ENCODE measurements around the gene NKX1-1. TPM values are rescaled to one million over a fixed set of nuclear protein-coding genes. Genes with fewer than 3 reads are reported as not detected.
"Not testable (repeated sequence)": the region's sequence is repeated elsewhere in the genome, so short reads cannot be mapped to it uniquely, and the experiment has no call there.

The NKX1-1 gene
- total RNA-seq, 2 experiments from 2014 or later = not detected

- Mint-ChIP-seq H3K36me3 (ENCODE audit: low read depth) (no peaks in the 10 kb centered on the region), H3K27ac (no peak overlapping the region), H3K4me1 (no peaks in the 10 kb centered on the region), H3K9me3 (no peaks in the 10 kb centered on the region), H3K27me3 (no peaks in the 10 kb centered on the region), H3K4me3 (no peak overlapping the region)
- no peak for DNase-seq
- CTCF ChIA-PET = no interaction called here
- POLR2A ChIA-PET = no interaction called here
These were observed 26.4 kb downstream of the NKX1-1 start for GRCh38 chr4:1379801-1380331.

- CTCF ChIA-PET = no interaction called here
- no peak for DNase-seq
- Mint-ChIP-seq H3K4me1 (no peaks in the 10 kb centered on the region), H3K27me3 (no peaks in the 10 kb centered on the region), H3K27ac (no peak overlapping the region), H3K4me3 (no peak overlapping the region), H3K36me3 (ENCODE audit: low read depth) (no peaks in the 10 kb centered on the region), H3K9me3 (no peaks in the 10 kb centered on the region)
- POLR2A ChIA-PET = no interaction called here
These were observed 26.9 kb downstream of the NKX1-1 start for GRCh38 chr4:1379351-1379781.

GRCh38 chr4:1378559-1379231 lies 27.5 kb downstream of the NKX1-1 start:
- no peaks in the 10 kb centered on the region for H3K4me1 Mint-ChIP-seq
- no peak for DNase-seq

GRCh38 chr4:1377606-1378261 lies 28.5 kb downstream of the NKX1-1 start:
- DNase-seq = no peak
- CTCF ChIA-PET = interaction anchor here (0.6 kb wide), 1 partner anchor 85 kb away, joined by 3 read pairs; no protein-coding TSS in a partner anchor
- H3K4me1 Mint-ChIP-seq = no peaks in the 10 kb centered on the region
- POLR2A ChIA-PET = no interaction called here
- H3K4me3 Mint-ChIP-seq = no peak overlapping the region
- no peaks in the 10 kb centered on the region for H3K36me3 Mint-ChIP-seq (ENCODE audit: low read depth)
- no peak overlapping the region for H3K27ac Mint-ChIP-seq
- H3K9me3 Mint-ChIP-seq = no peaks in the 10 kb centered on the region
- no peaks in the 10 kb centered on the region for H3K27me3 Mint-ChIP-seq

More at GRCh38 chr4:1378559-1379231, 27.5 kb downstream of the NKX1-1 start:
- no peaks in the 10 kb centered on the region for H3K27me3 Mint-ChIP-seq
- ChIA-PET CTCF (no interaction called here), POLR2A (no interaction called here)
- no peak overlapping the region for H3K27ac Mint-ChIP-seq
- H3K4me3 Mint-ChIP-seq = no peak overlapping the region
- H3K9me3 Mint-ChIP-seq = no peaks in the 10 kb centered on the region
- H3K36me3 Mint-ChIP-seq (ENCODE audit: low read depth) = no peaks in the 10 kb centered on the region

DNA sequence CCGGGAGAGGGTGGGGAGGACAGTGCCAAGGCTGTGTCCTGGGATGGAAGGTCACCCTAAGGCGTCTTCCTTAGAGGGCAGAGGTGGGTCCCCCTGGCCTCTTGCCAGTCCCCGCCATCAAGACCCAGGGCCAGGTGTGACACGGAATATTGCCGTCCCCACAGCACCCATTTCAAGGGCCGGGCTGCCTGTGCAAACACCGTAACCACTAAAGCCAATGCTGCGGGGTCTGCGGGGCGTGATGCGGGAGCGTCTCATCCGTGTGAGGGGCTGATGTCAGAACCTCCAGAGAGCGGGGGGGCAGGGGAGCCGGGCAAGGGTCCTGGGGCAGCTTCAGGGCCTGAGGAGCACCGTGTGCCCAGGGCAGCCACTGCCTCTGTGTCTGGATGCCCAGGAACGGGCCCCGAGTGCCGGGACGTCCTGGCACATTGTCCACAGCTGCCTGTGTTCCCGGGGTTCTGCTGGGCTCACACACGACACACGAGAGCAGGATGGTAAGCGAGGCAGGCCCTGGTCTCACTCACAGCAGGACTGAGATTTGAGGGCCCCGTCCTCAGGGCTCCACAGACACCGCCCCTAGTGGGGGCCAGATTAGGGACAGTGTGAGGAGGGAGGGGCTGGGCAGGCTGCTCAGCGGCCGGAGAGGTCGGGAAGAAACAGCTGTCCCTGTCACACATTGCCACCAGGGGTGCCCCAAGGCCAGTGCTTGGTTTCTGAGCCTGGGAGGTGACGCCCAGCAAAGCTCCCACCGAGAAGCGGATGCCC lies 29.2 kb downstream of the NKX1-1 start:
- POLR2A ChIA-PET = no interaction called here
- H3K27me3 Mint-ChIP-seq = no peaks in the 10 kb centered on the region
- no peaks in the 10 kb centered on the region for H3K4me1 Mint-ChIP-seq
- DNase-seq = no peak
- H3K27ac Mint-ChIP-seq = no peak overlapping the region
- H3K4me3 Mint-ChIP-seq = no peak overlapping the region
- no peaks in the 10 kb centered on the region for H3K36me3 Mint-ChIP-seq (ENCODE audit: low read depth)
- no peaks in the 10 kb centered on the region for H3K9me3 Mint-ChIP-seq
- CTCF ChIA-PET = interaction anchor here (0.6 kb wide), 1 partner anchor 84 kb away, joined by 3 read pairs; no protein-coding TSS in a partner anchor

DNA sequence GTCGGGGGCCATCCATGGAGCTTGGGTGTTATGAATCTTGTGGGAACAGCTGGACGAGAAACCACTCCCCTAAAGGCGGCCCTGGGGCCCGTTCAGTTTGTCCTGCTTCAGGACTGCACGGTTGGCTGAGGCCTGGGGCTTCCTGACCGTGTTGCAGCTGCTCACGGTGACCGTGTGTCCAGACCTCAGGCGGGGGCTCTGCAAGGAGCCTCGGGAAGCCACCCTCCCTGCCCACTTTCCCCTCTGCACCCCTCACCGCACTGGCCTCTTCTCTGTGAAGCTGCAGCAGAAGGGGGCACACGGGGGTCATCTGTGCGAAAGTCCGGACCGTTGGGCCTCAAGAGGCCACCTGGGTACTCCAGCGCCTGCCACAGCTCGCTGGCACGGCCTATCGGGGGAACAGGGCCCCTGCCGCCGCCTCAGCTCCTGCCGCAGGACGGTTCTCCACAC lies 29.8 kb downstream of the NKX1-1 start:
- no peaks in the 10 kb centered on the region for H3K36me3 Mint-ChIP-seq (ENCODE audit: low read depth)
- H3K4me3 Mint-ChIP-seq = no peak overlapping the region
- no peaks in the 10 kb centered on the region for H3K27me3 Mint-ChIP-seq
- no peak overlapping the region for H3K27ac Mint-ChIP-seq
- no peaks in the 10 kb centered on the region for H3K9me3 Mint-ChIP-seq
- no peak for DNase-seq
- ChIA-PET POLR2A (no interaction called here), CTCF (no interaction called here)
- no peaks in the 10 kb centered on the region for H3K4me1 Mint-ChIP-seq

GRCh38 chr4:1375761-1376322 lies 30.4 kb downstream of the NKX1-1 start:
- no peak for DNase-seq
- Mint-ChIP-seq H3K27me3 (no peaks in the 10 kb centered on the region), H3K9me3 (no peaks in the 10 kb centered on the region), H3K36me3 (ENCODE audit: low read depth) (no peaks in the 10 kb centered on the region), H3K4me3 (no peak overlapping the region), H3K4me1 (no peaks in the 10 kb centered on the region), H3K27ac (no peak overlapping the region)
- ChIA-PET CTCF (no interaction called here), POLR2A (no interaction called here)

GRCh38 chr4:1375051-1375721 lies 31.1 kb downstream of the NKX1-1 start:
- POLR2A ChIA-PET = no interaction called here
- Mint-ChIP-seq H3K9me3 (no peaks in the 10 kb centered on the region), H3K27me3 (no peaks in the 10 kb centered on the region), H3K27ac (no peak overlapping the region), H3K4me3 (no peak overlapping the region), H3K36me3 (ENCODE audit: low read depth) (no peaks in the 10 kb centered on the region), H3K4me1 (no peaks in the 10 kb centered on the region)
- CTCF ChIA-PET = no interaction called here
- DNase-seq = no peak

- no peaks in the 10 kb centered on the region for H3K4me1 Mint-ChIP-seq
- POLR2A ChIA-PET = no interaction called here
- H3K36me3 Mint-ChIP-seq (ENCODE audit: low read depth) = no peaks in the 10 kb centered on the region
- no peak overlapping the region for H3K27ac Mint-ChIP-seq
- CTCF ChIA-PET = no interaction called here
- no peak for DNase-seq
- no peaks in the 10 kb centered on the region for H3K27me3 Mint-ChIP-seq
- no peaks in the 10 kb centered on the region for H3K9me3 Mint-ChIP-seq
- no peak overlapping the region for H3K4me3 Mint-ChIP-seq
These were observed 31.6 kb downstream of the NKX1-1 start for GRCh38 chr4:1374706-1375045.

GRCh38 chr4:1373892-1374705 lies 32.1 kb downstream of the NKX1-1 start:
- DNase-seq = no peak
- Mint-ChIP-seq H3K27ac (no peak overlapping the region), H3K4me3 (no peak overlapping the region), H3K4me1 (no peaks in the 10 kb centered on the region), H3K36me3 (ENCODE audit: low read depth) (no peaks in the 10 kb centered on the region), H3K9me3 (no peaks in the 10 kb centered on the region), H3K27me3 (no peaks in the 10 kb centered on the region)
- CTCF ChIA-PET = no interaction called here
- POLR2A ChIA-PET = no interaction called here

DNA sequence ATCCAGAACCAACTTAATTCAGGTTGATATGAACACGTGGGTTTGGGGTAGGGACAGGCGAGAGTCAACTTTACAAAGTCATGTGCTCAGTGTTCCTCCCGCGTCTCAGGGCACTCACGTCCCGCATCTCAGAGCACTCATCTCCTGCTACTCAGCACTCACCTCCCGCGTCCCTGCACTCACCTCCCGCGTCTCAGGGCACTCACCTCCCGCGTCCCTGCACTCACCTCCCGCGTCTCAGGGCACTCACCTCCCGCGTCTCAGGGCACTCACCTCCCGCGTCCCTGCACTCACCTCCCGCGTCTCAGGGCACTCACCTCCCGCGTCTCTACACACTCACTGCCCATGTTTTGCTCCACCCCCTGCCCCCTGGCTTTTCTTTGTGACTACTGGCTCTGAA lies 33.7 kb downstream of the NKX1-1 start:
- DNase-seq; H3K27me3 Mint-ChIP-seq; H3K4me3 Mint-ChIP-seq; H3K4me1 Mint-ChIP-seq; CTCF ChIA-PET; H3K36me3 Mint-ChIP-seq (ENCODE audit: low read depth); H3K9me3 Mint-ChIP-seq; POLR2A ChIA-PET; H3K27ac Mint-ChIP-seq: not testable (repeated sequence)
